Hindlimb muscle (tissue), 1 donor: Measurements from ENCODE around the gene SMARCC1. TPM values are rescaled to one million over a fixed set of nuclear protein-coding genes. Genes with fewer than 3 reads are reported as not detected.
A peak's percentile ranks its signal among the peaks of the same experiment; 100 is the strongest.

ENCODE experiments used
- DNase-seq: peaks from one replicate; pipeline ENCODE4 v3.0.0-alpha.2; 2013
- polyA plus RNA-seq: library from polyadenylated mRNA; unstranded; fragments of 120-200 nt; gene quantifications from one replicate; pipeline ENCODE4 v1.2.1, GENCODE V29; 2013; ENCODE audit not compliant: insufficient read length

The SMARCC1 gene
- polyA plus RNA-seq, 1 donor: 62.5 TPM

GRCh38 chr3:47583320-47584075 lies 198.2 kb downstream of the SMARCC1 start:
- DNase-seq: no peak

GRCh38 chr3:47581835-47582234 lies 199.9 kb downstream of the SMARCC1 start:
- DNase-seq: no peak

DNA sequence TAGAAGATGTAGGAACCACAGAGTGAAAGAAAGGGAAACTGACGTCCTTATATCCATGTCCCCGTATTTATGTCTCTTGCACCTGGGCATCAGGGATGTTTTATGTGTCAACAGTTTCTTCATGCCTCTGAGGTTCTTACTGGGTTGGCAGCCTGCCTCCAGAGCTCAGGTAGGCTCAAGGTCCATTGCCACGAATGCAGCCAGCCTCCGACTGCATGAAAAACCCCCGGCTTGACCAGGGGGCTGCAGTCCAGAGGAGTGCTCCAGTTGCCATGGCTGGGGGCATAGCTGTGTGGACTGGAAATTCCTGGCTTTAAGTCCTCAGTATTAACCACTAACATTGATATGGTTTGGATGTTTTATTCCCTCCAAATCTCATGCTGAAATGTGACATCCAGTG lies 200.3 kb downstream of the SMARCC1 start:
- no peak for DNase-seq

- DNase-seq: no peak
These were observed 201.2 kb downstream of the SMARCC1 start for GRCh38 chr3:47580481-47580880.

GRCh38 chr3:47579875-47580274 lies 201.8 kb downstream of the SMARCC1 start:
- no peak for DNase-seq

- peak; percentile 29 for DNase-seq
These were observed 202.7 kb downstream of the SMARCC1 start, which contains the start of gene CSPG5 for GRCh38 chr3:47578691-47579632. TSS of gene CSPG5 (minus strand) at chr3:47578865. CDS start at chr3:47578693, 172 bp downstream.

GRCh38 chr3:47578119-47578632 lies 203.5 kb downstream of the SMARCC1 start:
- DNase-seq: no peak

DNA sequence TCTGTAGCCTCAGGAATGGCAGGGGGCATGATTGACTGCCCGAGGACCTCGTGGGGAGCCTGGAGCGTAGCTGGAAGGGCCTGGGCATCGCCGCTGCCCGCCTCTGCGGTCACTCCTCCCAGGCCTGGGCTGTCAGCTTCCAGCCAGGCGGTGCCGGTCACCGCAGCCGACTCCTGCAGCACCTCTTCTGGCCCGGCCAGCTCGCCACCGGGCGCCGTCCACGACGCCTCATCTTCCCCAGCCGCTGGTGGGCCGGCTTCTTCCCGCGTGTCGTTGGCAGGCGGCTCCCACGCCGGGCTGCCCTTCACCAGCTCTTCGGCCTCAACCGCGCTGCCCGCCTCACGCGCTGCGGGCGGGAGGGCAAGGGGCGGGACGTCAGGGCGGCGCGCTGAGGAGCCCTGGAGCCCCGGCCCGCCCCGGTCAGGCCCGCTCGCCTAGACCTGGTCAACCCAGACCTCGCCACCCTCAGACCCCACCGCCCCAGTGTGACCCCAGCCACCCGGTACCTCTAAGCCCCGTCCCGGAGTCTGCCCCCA lies 204.0 kb downstream of the SMARCC1 start:
- peak; percentile 18 for DNase-seq

GRCh38 chr3:47573190-47574172 lies 208.2 kb downstream of the SMARCC1 start:
- DNase-seq: no peak

- DNase-seq: peak; percentile 20
These were observed 210.1 kb downstream of the SMARCC1 start for GRCh38 chr3:47571391-47572175.

- DNase-seq: no peak
These were observed 212.8 kb downstream of the SMARCC1 start for GRCh38 chr3:47568901-47569300.

DNA sequence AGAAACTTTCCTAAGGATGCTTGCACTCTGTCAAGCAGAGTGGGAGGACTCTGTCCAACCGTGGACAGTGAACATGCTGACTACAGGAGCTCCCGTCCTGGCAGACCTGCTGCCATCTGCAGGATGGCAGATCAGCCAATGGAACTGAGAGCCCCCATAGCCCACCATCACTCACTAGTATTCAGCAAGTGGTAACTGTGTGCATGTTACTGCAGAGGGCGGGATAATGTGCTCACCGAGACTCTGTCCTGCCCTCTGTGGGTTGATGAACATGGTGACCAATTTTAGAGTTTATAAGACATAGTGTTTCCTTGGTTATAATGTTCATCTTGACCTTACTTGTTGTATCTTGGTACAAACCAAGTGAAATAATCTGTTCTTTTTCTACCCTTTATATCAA lies 214.5 kb downstream of the SMARCC1 start:
- DNase-seq: no peak

GRCh38 chr3:47566667-47567066 lies 215.0 kb downstream of the SMARCC1 start:
- DNase-seq: no peak

DNA sequence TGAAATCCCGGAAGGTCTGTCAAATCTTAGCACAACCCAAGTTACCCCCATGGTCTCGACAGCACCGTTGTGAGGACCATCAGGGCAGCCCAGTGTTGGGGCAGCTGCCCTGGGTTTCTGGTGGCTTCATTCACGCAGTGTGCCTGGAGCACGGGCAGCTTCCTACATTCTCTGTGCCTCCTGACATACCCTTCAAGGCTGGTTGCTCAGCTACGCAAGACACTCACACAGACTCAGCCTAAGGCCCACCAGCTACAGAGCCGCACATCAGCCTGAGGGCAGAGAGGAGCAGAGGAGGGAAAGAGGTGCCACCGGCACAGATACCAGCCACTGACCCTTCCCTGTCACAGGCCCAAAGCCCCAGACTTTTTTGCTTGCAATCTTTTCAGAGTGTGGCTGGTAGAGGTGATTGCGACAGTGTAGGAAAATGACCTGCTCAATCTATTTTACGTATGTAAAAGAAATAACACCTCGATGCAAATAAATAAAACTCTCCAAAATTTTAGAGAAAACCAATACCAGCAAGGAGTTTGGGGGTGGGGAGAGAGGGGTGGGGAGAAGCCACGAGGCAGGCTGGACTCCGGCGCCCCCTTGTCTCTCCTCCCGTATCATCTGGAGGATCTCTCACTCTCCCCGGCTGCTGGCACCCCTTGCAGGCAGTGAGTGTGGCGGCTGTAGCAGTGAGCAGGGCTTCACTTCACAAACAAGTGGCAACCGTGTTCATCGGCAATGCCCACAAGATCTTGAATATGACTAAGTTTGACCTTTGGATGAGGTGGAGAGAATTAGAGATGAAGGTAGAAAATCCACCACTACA lies 215.8 kb downstream of the SMARCC1 start:
- no peak for DNase-seq

DNA sequence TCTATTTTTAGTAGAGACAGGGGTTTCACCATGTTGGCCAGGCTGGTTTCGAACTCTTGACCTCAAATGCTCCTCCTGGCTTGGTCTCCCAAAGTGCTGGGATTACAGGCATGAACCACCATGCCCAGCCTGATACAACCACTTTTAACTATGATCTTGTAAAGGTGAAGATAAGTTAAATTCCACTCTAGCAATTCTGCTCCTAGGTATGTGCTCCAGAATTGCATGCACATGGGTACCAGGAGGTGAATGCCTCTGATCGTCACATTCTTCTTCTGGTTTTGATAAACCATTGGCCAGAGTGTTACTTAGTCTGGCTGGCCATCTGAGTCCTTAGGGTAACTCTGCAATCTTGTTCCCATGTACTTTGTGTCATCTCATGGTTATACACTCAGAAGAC lies 225.3 kb downstream of the SMARCC1 start:
- no peak for DNase-seq

DNA sequence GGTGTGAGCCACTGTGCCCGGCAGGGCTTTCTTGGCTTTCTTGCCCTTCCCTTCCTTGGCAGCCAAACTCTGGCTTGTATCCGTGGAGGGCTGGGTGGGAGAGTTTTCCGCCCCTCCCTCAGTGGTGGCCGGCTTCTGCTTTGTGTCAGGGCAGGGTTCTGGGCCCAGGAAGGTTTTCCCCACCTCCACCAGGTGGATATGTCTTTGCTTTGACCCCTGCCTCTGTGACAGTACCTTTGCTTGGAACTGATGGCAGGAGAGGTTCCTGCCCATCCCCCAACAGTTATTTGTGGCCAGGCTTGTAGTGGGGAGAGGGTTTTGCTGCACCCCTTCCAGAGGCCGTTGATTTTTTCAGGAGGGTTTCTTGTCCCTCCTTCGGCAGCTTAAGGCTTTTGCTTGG lies 227.4 kb downstream of the SMARCC1 start:
- DNase-seq: no peak

DNA sequence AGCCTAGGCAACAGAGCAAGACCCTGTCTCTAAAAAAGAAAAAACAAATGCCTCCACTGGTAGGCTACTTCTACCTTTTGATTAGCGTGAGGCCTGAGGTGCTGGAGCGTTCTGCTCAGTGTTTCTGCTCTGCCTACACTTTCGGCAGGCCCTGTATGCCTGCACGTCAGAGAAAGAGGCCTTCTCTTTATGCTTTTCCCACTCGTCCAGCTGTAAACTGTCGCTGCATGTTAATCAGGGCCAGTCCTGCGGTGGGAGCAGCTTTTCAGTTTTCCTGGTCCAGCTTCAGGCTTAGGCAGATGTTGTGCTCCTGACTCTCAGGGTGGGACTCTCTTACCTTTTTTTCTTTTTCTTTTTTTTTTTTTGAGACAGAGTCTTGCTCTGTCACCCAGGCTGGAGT lies 228.3 kb downstream of the SMARCC1 start:
- DNase-seq: no peak

DNA sequence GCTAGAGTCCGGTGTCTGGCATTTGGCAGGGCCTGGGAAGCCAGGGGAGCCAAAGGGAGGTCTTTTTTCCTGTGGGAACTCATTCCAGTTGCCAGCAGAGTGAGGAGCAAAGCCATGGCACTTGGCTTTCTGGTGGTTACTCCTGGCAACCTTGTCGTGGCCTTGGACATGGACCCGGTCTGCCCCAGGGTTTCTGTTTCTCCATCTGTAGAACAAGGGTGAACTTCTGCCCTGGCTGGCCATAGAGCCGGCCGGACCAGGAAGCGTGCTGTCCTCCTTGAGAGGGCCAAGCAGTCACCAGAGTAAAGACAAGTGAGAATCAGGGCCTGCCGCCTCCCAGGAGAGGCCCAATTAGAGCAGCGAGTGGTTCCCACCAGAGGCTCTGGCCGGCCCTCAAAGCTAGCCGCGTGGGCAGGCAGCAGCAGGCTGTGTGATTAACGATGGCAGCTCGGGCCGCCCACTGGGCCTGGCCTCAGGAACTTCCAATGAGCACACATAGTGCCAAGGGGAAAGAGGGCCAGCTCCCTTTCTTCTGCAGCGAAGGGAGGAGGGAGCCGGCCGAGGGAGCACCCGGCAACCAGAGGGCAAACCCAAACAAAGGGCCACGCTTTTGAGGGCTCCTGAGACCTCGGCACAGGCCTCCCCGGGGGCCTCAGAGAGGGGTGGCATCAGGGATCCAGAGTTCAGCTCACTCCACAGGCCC lies 239.1 kb downstream of the SMARCC1 start:
- DNase-seq: peak; percentile 8

GRCh38 chr3:47541583-47542108 lies 240.0 kb downstream of the SMARCC1 start:
- no peak for DNase-seq
